HEK293 (cell line): Measurements from ENCODE around the gene SPDYE4.

Experiments used
- CTCF ChIA-PET: fragments of 350-600 bp; formaldehyde crosslinking; extraction: SDS; loops from one replicate; lab custom pipeline; 2021; ENCODE audit warnings: antibody characterized with exemption; lab: Yijun Ruan, JAX
- POLR2A ChIA-PET: fragments of 300-600 bp; formaldehyde crosslinking; extraction: SDS; loops from one replicate; lab custom pipeline; 2020; ENCODE audit warnings: antibody characterized with exemption, inconsistent platforms; lab: Yijun Ruan, JAX
- H3K27ac ChIP-seq: fragments of 200-500 bp; sonication (Bioruptor generic); 2 replicates; pipeline ENCODE4 v1.5.1; 2014; ENCODE audit warnings: low read depth, low read length, control low read depth, inconsistent platforms; ENCODE audit errors: extremely low read depth
- H3K36me3 ChIP-seq, 2 experiments: fragments of 200-500 bp in 1 of 2; sonication (Bioruptor generic) in 1 of 2; 1 replicate in 1 of 2; 2 replicates in 1 of 2; pipeline ENCODE4 v1.5.1; 2014 to 2017; ENCODE audit warnings: inconsistent platforms in 2 of 2, low read length in 2 of 2; ENCODE audit not compliant: control insufficient read depth in 2 of 2, insufficient read depth in 1 of 2
- H3K4me1 ChIP-seq: fragments of 200-500 bp; sonication (Bioruptor generic); 2 replicates; pipeline ENCODE4 v1.5.1; 2014; ENCODE audit warnings: mild to moderate bottlenecking, low read length, inconsistent platforms; ENCODE audit not compliant: control insufficient read depth, insufficient read depth
- H3K4me3 ChIP-seq: 2 replicates; pipeline ENCODE4 v1.5.1; 2011; ENCODE audit warnings: low read depth, mild to moderate bottlenecking, control low read depth, low read length, moderate library complexity
- H3K9me3 ChIP-seq: fragments of 200-500 bp; sonication (Bioruptor generic); 2 replicates; pipeline ENCODE4 v1.5.1; 2014; ENCODE audit warnings: low read depth, low read length, inconsistent platforms; ENCODE audit not compliant: control insufficient read depth, insufficient read depth
- BCL6B ChIP-seq: fragments of 450-650 bp; formaldehyde crosslinking; IDR thresholded peaks from 2 replicates; pipeline ENCODE4 v1.5.1; 2017; ENCODE audit warnings: missing biosample characterization, missing genetic modification characterization
- GFI1B ChIP-seq: fragments of 450-650 bp; formaldehyde crosslinking; IDR thresholded peaks from 2 replicates; pipeline ENCODE4 v1.5.1; 2016; ENCODE audit warnings: missing biosample characterization, missing genetic modification characterization
- GLI2 ChIP-seq: fragments of 450-650 bp; formaldehyde crosslinking; IDR thresholded peaks from 2 replicates; pipeline ENCODE4; 2017; ENCODE audit warnings: missing biosample characterization, missing genetic modification characterization, low read depth, borderline replicate concordance
- HIC1 ChIP-seq: fragments of 450-650 bp; formaldehyde crosslinking; IDR thresholded peaks from 2 replicates; pipeline ENCODE4 v1.5.1; 2016; ENCODE audit warnings: missing biosample characterization, missing genetic modification characterization
- IKZF3 ChIP-seq: fragments of 450-650 bp; IDR thresholded peaks from 2 replicates; pipeline ENCODE4 v1.5.0; 2018; ENCODE audit warnings: missing biosample characterization, mild to moderate bottlenecking, missing genetic modification characterization, moderate library complexity
- PRDM10 ChIP-seq: fragments of 450-650 bp; formaldehyde crosslinking; IDR thresholded peaks from 2 replicates; pipeline ENCODE4 v1.5.1; 2016; ENCODE audit warnings: missing biosample characterization, missing genetic modification characterization
- ZBTB49 ChIP-seq: fragments of 450-650 bp; formaldehyde crosslinking; IDR thresholded peaks from 2 replicates; pipeline ENCODE4 v1.5.1; 2016; ENCODE audit warnings: missing biosample characterization, missing genetic modification characterization, low read depth
- ZNF146 ChIP-seq: fragments of 450-650 bp; formaldehyde crosslinking; IDR thresholded peaks from 2 replicates; pipeline ENCODE4 v1.5.1; 2016; ENCODE audit warnings: missing biosample characterization, missing genetic modification characterization
- ZNF18 ChIP-seq: fragments of 450-650 bp; formaldehyde crosslinking; IDR thresholded peaks from 2 replicates; pipeline ENCODE4 v1.5.1; 2016; ENCODE audit warnings: missing biosample characterization, missing genetic modification characterization
- ZNF19 ChIP-seq: fragments of 450-650 bp; formaldehyde crosslinking; IDR thresholded peaks from 2 replicates; pipeline ENCODE4; 2016; ENCODE audit warnings: missing biosample characterization, missing genetic modification characterization, low read depth
- ZNF274 ChIP-seq, 2 experiments: fragments of 200-500 bp in 1 of 2; fragments of 450-650 bp in 1 of 2; sonication (Bioruptor generic) in 1 of 2; formaldehyde crosslinking in 1 of 2; IDR thresholded peaks; 2 replicates each; pipeline versions ENCODE4 v1.5.1 to v1.6.1; 2014 to 2016; ENCODE audit warnings: borderline replicate concordance in 1 of 2, inconsistent platforms in 1 of 2, low read length in 1 of 2, missing biosample characterization in 1 of 2, missing genetic modification characterization in 1 of 2
- ZNF341 ChIP-seq: fragments of 450-650 bp; formaldehyde crosslinking; IDR thresholded peaks from 2 replicates; pipeline ENCODE4; 2016; ENCODE audit warnings: low read depth, missing biosample characterization, missing genetic modification characterization
- ZNF366 ChIP-seq: fragments of 450-650 bp; formaldehyde crosslinking; conservative IDR thresholded peaks from 2 replicates; pipeline ENCODE4 v1.5.1; 2016; ENCODE audit warnings: missing biosample characterization, missing genetic modification characterization
- ZNF37A ChIP-seq: fragments of 450-650 bp; IDR thresholded peaks from 2 replicates; pipeline ENCODE4 v1.5.1; 2018; ENCODE audit warnings: missing biosample characterization, missing genetic modification characterization
- ZNF391 ChIP-seq: fragments of 450-650 bp; formaldehyde crosslinking; IDR thresholded peaks from 2 replicates; pipeline ENCODE4 v1.5.1; 2016; ENCODE audit warnings: low read depth, missing biosample characterization, missing genetic modification characterization, borderline replicate concordance
- ZNF404 ChIP-seq: fragments of 450-650 bp; formaldehyde crosslinking; IDR thresholded peaks from 2 replicates; pipeline ENCODE4 v1.5.1; 2017; ENCODE audit warnings: missing biosample characterization, missing genetic modification characterization
- ZNF624 ChIP-seq: fragments of 450-650 bp; formaldehyde crosslinking; IDR thresholded peaks from 2 replicates; pipeline ENCODE4 v1.5.1; 2017; ENCODE audit warnings: missing biosample characterization, missing genetic modification characterization
- ZNF645 ChIP-seq: fragments of 450-650 bp; formaldehyde crosslinking; IDR thresholded peaks from 2 replicates; pipeline ENCODE4; 2016; ENCODE audit warnings: missing biosample characterization, missing genetic modification characterization
- ZNF776 ChIP-seq: fragments of 450-650 bp; formaldehyde crosslinking; IDR thresholded peaks from 2 replicates; pipeline ENCODE4 v1.5.0; 2017; ENCODE audit warnings: missing biosample characterization, missing genetic modification characterization, borderline replicate concordance

SPDYE4 gene

GRCh38 chr17:8782176-8782575 is 23.8 kb upstream of the SPDYE4 start:
- no peaks in the 10 kb centered on the region for H3K4me1 ChIP-seq
- H3K9me3 ChIP-seq = no peaks in the 10 kb centered on the region; the same call in 1 of the 2 replicates
- ChIA-PET CTCF (interaction anchor here (0.9 to 4.7 kb wide), 4 partner anchors 13 to 663 kb away, joined by 3 to 21 read pairs (median 4); no protein-coding TSS in a partner anchor), POLR2A (no interaction called here)
- no peak overlapping the region for H3K4me3 ChIP-seq
- H3K36me3 ChIP-seq = no peaks in the 10 kb centered on the region
- H3K27ac ChIP-seq = no peak overlapping the region
- no peak for TF ChIP-seq PRDM10
- TF ChIP-seq ZNF37A (tag by site-specific recombination) = no peak
- TF ChIP-seq ZBTB49 (tag by site-specific recombination) = no peak
- TF ChIP-seq ZNF624 (tag by site-specific recombination) = no peak
- no peak for TF ChIP-seq ZNF341 (tag by site-specific recombination)
- no peak for TF ChIP-seq ZNF645
- TF ChIP-seq ZNF146 (tag by site-specific recombination) = no peak
- no peak for TF ChIP-seq ZNF404 (tag by site-specific recombination)
- TF ChIP-seq GLI2 (tag by site-specific recombination) = no peak
- TF ChIP-seq ZNF776 (tag by site-specific recombination) = no peak
- TF ChIP-seq GFI1B (tag by site-specific recombination) = no peak
- no peak for TF ChIP-seq ZNF366 (tag by site-specific recombination)
- no peak for TF ChIP-seq ZNF18 (tag by site-specific recombination)
- TF ChIP-seq IKZF3 = no peak
- TF ChIP-seq HIC1 (tag by site-specific recombination) = no peak
- TF ChIP-seq ZNF274 (IDR thresholded peaks at IDR 0.05; ENCODE audit: low read length) = no peak
- TF ChIP-seq ZNF274 (tag by site-specific recombination; IDR thresholded peaks at IDR 0.05; ENCODE audit: borderline replicate concordance) = no peak
- no peak for TF ChIP-seq ZNF391 (tag by site-specific recombination)
- no peak for TF ChIP-seq BCL6B
- no peak for TF ChIP-seq ZNF19 (tag by site-specific recombination)
